ENCODE measurements around the gene COL8A1. TPM values are rescaled to one million over a fixed set of nuclear protein-coding genes. Genes with fewer than 3 reads are reported as not detected.

COL8A1 gene
- total RNA-seq, 1 donor from 2014 or later, result not detected

GRCh38 chr3:99614768-99615167 is 23.6 kb upstream of the COL8A1 start:
- Mint-ChIP-seq H3K4me1 (ENCODE audit: low read depth) (no peaks in the 10 kb centered on the region), H3K9me3 (ENCODE audit: low read depth) (no peaks in the 10 kb centered on the region), H3K36me3 (ENCODE audit: insufficient read depth) (no peaks in the 10 kb centered on the region), H3K27ac (no peak overlapping the region), H3K4me3 (ENCODE audit: low read depth) (no peak overlapping the region), H3K27me3 (no peaks in the 10 kb centered on the region)
- TF ChIP-seq, protein P1, sequence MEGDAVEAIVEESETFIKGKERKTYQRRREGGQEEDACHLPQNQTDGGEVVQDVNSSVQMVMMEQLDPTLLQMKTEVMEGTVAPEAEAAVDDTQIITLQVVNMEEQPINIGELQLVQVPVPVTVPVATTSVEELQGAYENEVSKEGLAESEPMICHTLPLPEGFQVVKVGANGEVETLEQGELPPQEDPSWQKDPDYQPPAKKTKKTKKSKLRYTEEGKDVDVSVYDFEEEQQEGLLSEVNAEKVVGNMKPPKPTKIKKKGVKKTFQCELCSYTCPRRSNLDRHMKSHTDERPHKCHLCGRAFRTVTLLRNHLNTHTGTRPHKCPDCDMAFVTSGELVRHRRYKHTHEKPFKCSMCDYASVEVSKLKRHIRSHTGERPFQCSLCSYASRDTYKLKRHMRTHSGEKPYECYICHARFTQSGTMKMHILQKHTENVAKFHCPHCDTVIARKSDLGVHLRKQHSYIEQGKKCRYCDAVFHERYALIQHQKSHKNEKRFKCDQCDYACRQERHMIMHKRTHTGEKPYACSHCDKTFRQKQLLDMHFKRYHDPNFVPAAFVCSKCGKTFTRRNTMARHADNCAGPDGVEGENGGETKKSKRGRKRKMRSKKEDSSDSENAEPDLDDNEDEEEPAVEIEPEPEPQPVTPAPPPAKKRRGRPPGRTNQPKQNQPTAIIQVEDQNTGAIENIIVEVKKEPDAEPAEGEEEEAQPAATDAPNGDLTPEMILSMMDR (IDR thresholded peaks at IDR 0.05; ENCODE audit: unreplicated experiment), result no peak
- no peak for DNase-seq (ENCODE audit: low spot score, unreplicated experiment)

DNA sequence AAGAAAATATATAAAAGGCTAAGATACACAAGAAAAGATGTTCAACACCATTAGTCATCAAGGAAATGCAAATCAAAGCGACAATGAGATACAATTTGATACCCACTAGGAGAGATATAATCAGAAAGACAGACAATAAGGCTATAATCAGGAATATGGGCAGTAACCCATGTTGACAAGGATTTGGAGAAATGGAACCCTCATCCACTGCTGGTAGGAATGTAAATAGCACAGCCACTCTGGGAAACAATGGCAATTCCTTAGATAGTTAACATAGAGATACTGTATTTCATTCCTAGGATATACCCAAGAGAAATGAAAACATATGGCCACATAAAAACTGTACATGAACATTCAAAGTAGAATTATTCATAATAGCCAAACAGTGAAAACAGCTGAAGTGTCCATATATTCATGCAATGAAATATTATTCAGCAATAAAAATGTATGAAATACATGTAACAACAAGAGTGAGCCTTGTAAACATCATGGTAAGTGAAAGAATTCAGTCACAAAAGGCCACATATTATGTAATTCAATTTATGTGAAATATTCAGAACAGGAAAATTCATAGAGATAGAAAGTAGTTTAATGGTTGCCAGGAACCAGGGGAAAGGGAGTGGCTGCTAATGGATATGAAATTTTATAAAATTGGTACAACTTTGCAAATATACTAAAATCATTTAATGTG is 18.2 kb upstream of the COL8A1 start:
- TF ChIP-seq, protein P1 (IDR thresholded peaks at IDR 0.05; ENCODE audit: unreplicated experiment), result peak; percentile 22
- Mint-ChIP-seq H3K27ac (no peak overlapping the region), H3K36me3 (ENCODE audit: insufficient read depth) (no peaks in the 10 kb centered on the region), H3K4me1 (ENCODE audit: low read depth) (no peaks in the 10 kb centered on the region), H3K9me3 (ENCODE audit: low read depth) (no peaks in the 10 kb centered on the region), H3K4me3 (ENCODE audit: low read depth) (no peak overlapping the region), H3K27me3 (no peaks in the 10 kb centered on the region)
- DNase-seq (ENCODE audit: low spot score, unreplicated experiment), result no peak

DNA sequence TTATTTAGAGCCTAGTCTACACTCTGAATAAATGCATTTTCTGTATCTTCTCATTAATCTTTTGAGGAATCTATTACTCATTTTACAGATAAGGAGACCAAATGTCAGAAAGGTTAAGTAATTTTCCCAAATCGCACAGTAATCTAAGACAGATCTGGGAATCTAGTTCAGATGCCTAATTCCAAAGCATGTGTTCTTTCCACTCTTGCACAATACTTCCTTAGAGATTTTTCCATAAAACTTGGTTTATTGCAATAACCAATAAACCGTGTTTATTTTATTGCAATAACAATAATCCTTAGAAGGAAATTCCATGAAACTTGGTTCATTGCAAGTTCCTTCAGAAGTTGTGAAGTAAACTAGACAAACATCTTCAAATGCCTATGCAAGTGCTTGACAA is 17.4 kb upstream of the COL8A1 start:
- no peaks in the 10 kb centered on the region for H3K4me1 Mint-ChIP-seq (ENCODE audit: low read depth)
- no peak for DNase-seq (ENCODE audit: low spot score, unreplicated experiment)
- TF ChIP-seq, protein P1 (IDR thresholded peaks at IDR 0.05; ENCODE audit: unreplicated experiment), result no peak
- H3K36me3 Mint-ChIP-seq (ENCODE audit: insufficient read depth), result no peaks in the 10 kb centered on the region
- H3K27ac Mint-ChIP-seq, result no peak overlapping the region
- no peaks in the 10 kb centered on the region for H3K9me3 Mint-ChIP-seq (ENCODE audit: low read depth)
- no peaks in the 10 kb centered on the region for H3K27me3 Mint-ChIP-seq
- H3K4me3 Mint-ChIP-seq (ENCODE audit: low read depth), result no peak overlapping the region

GRCh38 chr3:99624496-99625236 is 13.7 kb upstream of the COL8A1 start:
- Mint-ChIP-seq H3K36me3 (ENCODE audit: insufficient read depth) (no peaks in the 10 kb centered on the region), H3K4me1 (ENCODE audit: low read depth) (no peaks in the 10 kb centered on the region), H3K9me3 (ENCODE audit: low read depth) (no peaks in the 10 kb centered on the region), H3K27me3 (no peaks in the 10 kb centered on the region), H3K4me3 (ENCODE audit: low read depth) (no peak overlapping the region), H3K27ac (no peak overlapping the region)
- no peak for DNase-seq (ENCODE audit: low spot score, unreplicated experiment)
- TF ChIP-seq, protein P1 (IDR thresholded peaks at IDR 0.05; ENCODE audit: unreplicated experiment), result no peak

- Mint-ChIP-seq H3K36me3 (ENCODE audit: insufficient read depth) (no peaks in the 10 kb centered on the region), H3K27ac (no peak overlapping the region), H3K4me1 (ENCODE audit: low read depth) (no peaks in the 10 kb centered on the region), H3K27me3 (no peaks in the 10 kb centered on the region), H3K9me3 (ENCODE audit: low read depth) (no peaks in the 10 kb centered on the region), H3K4me3 (ENCODE audit: low read depth) (no peak overlapping the region)
- no peak for DNase-seq (ENCODE audit: low spot score, unreplicated experiment)
- TF ChIP-seq, protein P1 (IDR thresholded peaks at IDR 0.05; ENCODE audit: unreplicated experiment), result no peak
Measured at GRCh38 chr3:99625237-99625622, 13.2 kb upstream of the COL8A1 start.
